Endothelial cell of umbilical vein (primary cell): ENCODE results near the gene VSX1. TPM values are rescaled to one million over a fixed set of nuclear protein-coding genes. Genes with fewer than 3 reads are reported as not detected.

Source experiments
- BruUV-seq: library from RNA; stranded (reverse); fragments of 400-500 nt; replicated peaks from 2 replicates; lab custom pipeline; 2021; lab: Mats Ljungman, UMichigan
- CTCF ChIA-PET: fragments of 300-600, 350-600 bp; sonication (Branson Sonifier 250); formaldehyde crosslinking; loops from one replicate; lab custom pipeline; 2021; ENCODE audit warnings: antibody characterized with exemption, inconsistent platforms; lab: Charles Lee
- POLR2A ChIA-PET: fragments of 300-600, 350-600 bp; sonication (Branson Sonifier 250); formaldehyde crosslinking; loops from one replicate; lab custom pipeline; 2021; ENCODE audit warnings: antibody characterized with exemption, inconsistent platforms; lab: Charles Lee
- DNase-seq: peaks from one replicate; pipeline ENCODE4 v3.0.0-alpha.2; 2011; ENCODE audit warnings: low read depth, low spot score
- FAIRE-seq: peaks from 2 replicates; lab custom pipeline; 2011; peaks lifted over from hg19 to GRCh38; lab: Jason Lieb, UNC
- H2AFZ ChIP-seq: 2 replicates; pipeline ENCODE4 v1.6.0; 2012; ENCODE audit warnings: low read depth, low read length, control low read depth, inconsistent platforms
- H3K27ac ChIP-seq: 2 replicates; pipeline ENCODE4 v1.5.1; 2011; ENCODE audit warnings: low read depth, mild to moderate bottlenecking, control low read depth, low read length, moderate library complexity; ENCODE audit not compliant: insufficient read depth
- H3K27me3 ChIP-seq, 2 experiments: 2 replicates each; pipeline versions ENCODE4 v1.6.0 to v1.6.1; 2011; ENCODE audit warnings: low read length in 2 of 2, mixed read lengths in 1 of 2; ENCODE audit not compliant: control insufficient read depth in 2 of 2, insufficient read depth in 2 of 2
- H3K36me3 ChIP-seq, 2 experiments: 2 replicates in 1 of 2; 3 replicates in 1 of 2; pipeline ENCODE4 v1.5.1; 2011; ENCODE audit warnings: low read length in 2 of 2, mild to moderate bottlenecking in 1 of 2, moderate library complexity in 1 of 2; ENCODE audit not compliant: control insufficient read depth in 2 of 2, insufficient read depth in 2 of 2; ENCODE audit errors: extremely low read depth in 1 of 2
- H3K4me1 ChIP-seq: 3 replicates; pipeline ENCODE4 v1.5.1; 2011; ENCODE audit warnings: mild to moderate bottlenecking, low read length; ENCODE audit not compliant: control insufficient read depth, insufficient read depth; ENCODE audit errors: extremely low read depth
- H3K4me2 ChIP-seq: 2 replicates; pipeline ENCODE4 v1.6.1; 2011; ENCODE audit warnings: low read length, control low read depth, mixed read lengths; ENCODE audit not compliant: insufficient read depth
- H3K4me3 ChIP-seq, 3 experiments: fragments of 200-600 bp in 1 of 3; sonication (generic), shearing (Covaris generic) in 1 of 3; replicated peaks in 1 of 3; 2 replicates each; pipeline ENCODE4 v1.5.1; 2011 to 2016; ENCODE audit warnings: control low read depth in 3 of 3, low read length in 3 of 3, mild to moderate bottlenecking in 2 of 3, inconsistent platforms in 1 of 3, low read depth in 1 of 3, moderate library complexity in 1 of 3; ENCODE audit not compliant: insufficient read depth in 1 of 3
- H3K79me2 ChIP-seq: 2 replicates; pipeline ENCODE4 v1.6.0; 2012; ENCODE audit warnings: low read length, inconsistent platforms; ENCODE audit not compliant: control insufficient read depth, insufficient read depth
- H3K9ac ChIP-seq: replicated peaks from 2 replicates; pipeline ENCODE3; 2011; ENCODE audit warnings: low read length, control low read depth; ENCODE audit not compliant: insufficient read depth; ENCODE audit errors: extremely low read depth
- H3K9me1 ChIP-seq: replicated peaks from 3 replicates; pipeline ENCODE4 v1.6.0; 2011; ENCODE audit warnings: mild to moderate bottlenecking, low read length; ENCODE audit not compliant: control insufficient read depth, insufficient read depth; ENCODE audit errors: extremely low read depth
- H3K9me3 ChIP-seq: replicated peaks from 2 replicates; pipeline ENCODE4 v1.5.1; 2012; ENCODE audit warnings: low read length, inconsistent platforms; ENCODE audit not compliant: control insufficient read depth, insufficient read depth
- H4K20me1 ChIP-seq: replicated peaks from 2 replicates; pipeline ENCODE3; 2011; ENCODE audit warnings: mild to moderate bottlenecking, low read length; ENCODE audit not compliant: control insufficient read depth, insufficient read depth; ENCODE audit errors: extremely low read depth
- CTCF ChIP-seq, 2 donors: IDR thresholded peaks; 1 replicate in 1 of 2; 2 replicates in 1 of 2; pipeline ENCODE4 v1.5.1; 2011; ENCODE audit warnings: low read length in 2 of 2, mild to moderate bottlenecking in 2 of 2, moderate library complexity in 2 of 2, control low read depth in 1 of 2, inconsistent platforms in 1 of 2, low read depth in 1 of 2; ENCODE audit not compliant: insufficient read depth in 1 of 2; ENCODE audit errors: extremely low read depth in 1 of 2
- EZH2 ChIP-seq: IDR thresholded peaks from 2 replicates; pipeline ENCODE4 v1.6.1; 2012; ENCODE audit warnings: borderline replicate concordance, low read depth, mild to moderate bottlenecking, moderate library complexity, low read length, inconsistent platforms; ENCODE audit not compliant: severe bottlenecking
- FOS ChIP-seq: IDR thresholded peaks from 2 replicates; pipeline ENCODE4 v1.6.1; 2011; ENCODE audit warnings: mild to moderate bottlenecking, low read length, moderate library complexity, borderline replicate concordance; ENCODE audit not compliant: insufficient read depth
- GATA2 ChIP-seq: IDR thresholded peaks from 2 replicates; pipeline ENCODE4 v1.7.0; 2011; ENCODE audit warnings: low read depth, mild to moderate bottlenecking, moderate library complexity, mixed read lengths, low read length; ENCODE audit not compliant: insufficient read length, insufficient read depth
- JUN ChIP-seq: IDR thresholded peaks from 2 replicates; pipeline ENCODE4 v1.6.1; 2011; ENCODE audit warnings: borderline replicate concordance, low read depth; ENCODE audit not compliant: insufficient read length, insufficient read depth
- MAX ChIP-seq: IDR thresholded peaks from 2 replicates; pipeline ENCODE4 v1.6.1; 2011; ENCODE audit not compliant: insufficient read depth, insufficient read length
- MYC ChIP-seq: IDR thresholded peaks from one replicate; pipeline ENCODE4 v1.6.1; 2011; ENCODE audit warnings: mild to moderate bottlenecking, low read depth, low read length
- POLR2A ChIP-seq: IDR thresholded peaks from 2 replicates; pipeline ENCODE4 v1.6.1; 2012; ENCODE audit warnings: low read depth, mild to moderate bottlenecking, control low read depth, low read length
- POLR2AphosphoS5 ChIP-seq: IDR thresholded peaks from 2 replicates; pipeline ENCODE4 v1.6.1; 2012; ENCODE audit warnings: low read depth, mild to moderate bottlenecking, control low read depth, low read length, moderate library complexity; ENCODE audit not compliant: insufficient read depth
- dilution Hi-C: fragments of 300-500 bp; cut with MboI; formaldehyde crosslinking; loops from one replicate; pipeline ENCODE4 v1.15.0; 2019; ENCODE audit warnings: low sequenced_read_pairs; ENCODE audit not compliant: extremely low pct_ligation_motif_present
- intact Hi-C: fragments of 100-400 bp; cut with micrococcal nuclease; formaldehyde crosslinking; loops from one replicate; pipeline ENCODE4 v1.10.0; 2022
- polyA plus RNA-seq, 4 experiments: library from polyadenylated mRNA; depleted of rRNA in 3 of 4; stranded (reverse) in 3 of 4; unstranded in 1 of 4; fragments of >200 nt; gene quantifications; 2 replicates each; pipeline versions ENCODE4 v1.2.1 to v1.2.3, GENCODE V29; 2011 to 2012; ENCODE audit warnings: missing spikeins in 1 of 4
- total RNA-seq: library from RNA; stranded (reverse); gene quantifications from 2 replicates; pipeline ENCODE4 v1.2.3, GENCODE V29; 2021

Gene VSX1
- total and polyA plus RNA-seq, 2 donors (not counting 3 experiments of a cell fraction or from before 2014, with no cell fraction given), result not detected

- Histone ChIP-seq H3K4me1 (peaks cover 7% of the 10 kb centered on the region), H3K9ac (no peak overlapping the region), H2AFZ (no peak overlapping the region), H3K27ac (no peak overlapping the region), H3K4me3 (no peak overlapping the region), H3K9me3 (no peaks in the 10 kb centered on the region), H3K27me3 (peaks cover 15 to 17% of the 10 kb centered on the region in 2 experiments), H4K20me1 (no peaks in the 10 kb centered on the region), H3K36me3 (no peaks in the 10 kb centered on the region), H3K9me1 (no peaks in the 10 kb centered on the region), H3K79me2 (no peaks in the 10 kb centered on the region), H3K4me2 (no peak overlapping the region)
- FAIRE-seq (no peak), DNase-seq (no peak)
- intact Hi-C loops, result loop anchor here (5.0 kb wide), 2 partner anchors 187 to 332 kb away; partner anchors contain the start of genes ABHD12 and PYGB
- dilution Hi-C loops, result no loop called here
- POLR2A ChIA-PET, result no interaction called here
- TF ChIP-seq EZH2 (no peak), POLR2A (no peak), CTCF (IDR thresholded peaks at IDR 0.05; ENCODE audit: extremely low read depth in 1 of 2, insufficient read depth in 1 of 2, low read depth in 1 of 2, low read length in 2 of 2) (no peak), JUN (no peak), MAX (no peak), POLR2AphosphoS5 (no peak), GATA2 (no peak), MYC (no peak), FOS (no peak)
- CTCF ChIA-PET, result interaction anchor here (0.7 to 1.6 kb wide), 4 partner anchors 11 to 119 kb away, joined by 3 to 5 read pairs (median 4); no protein-coding TSS in a partner anchor
- BruUV-seq, result no TSS peak
Measured at GRCh38 chr20:25059866-25060465, 22.0 kb downstream of the VSX1 start.
